GM18867 (cell line): ENCODE measurements around the gene CABLES1.
A peak's percentile ranks its signal among the peaks of the same experiment; 100 is the strongest.

Experiments
- ATAC-seq: cut with Tn5 transposase; IDR thresholded peaks from one replicate; pipeline ENCODE4 v1.9.1; 2021; ENCODE audit warnings: mild to moderate bottlenecking, moderate library complexity; ENCODE audit not compliant: unreplicated experiment

Gene CABLES1

DNA sequence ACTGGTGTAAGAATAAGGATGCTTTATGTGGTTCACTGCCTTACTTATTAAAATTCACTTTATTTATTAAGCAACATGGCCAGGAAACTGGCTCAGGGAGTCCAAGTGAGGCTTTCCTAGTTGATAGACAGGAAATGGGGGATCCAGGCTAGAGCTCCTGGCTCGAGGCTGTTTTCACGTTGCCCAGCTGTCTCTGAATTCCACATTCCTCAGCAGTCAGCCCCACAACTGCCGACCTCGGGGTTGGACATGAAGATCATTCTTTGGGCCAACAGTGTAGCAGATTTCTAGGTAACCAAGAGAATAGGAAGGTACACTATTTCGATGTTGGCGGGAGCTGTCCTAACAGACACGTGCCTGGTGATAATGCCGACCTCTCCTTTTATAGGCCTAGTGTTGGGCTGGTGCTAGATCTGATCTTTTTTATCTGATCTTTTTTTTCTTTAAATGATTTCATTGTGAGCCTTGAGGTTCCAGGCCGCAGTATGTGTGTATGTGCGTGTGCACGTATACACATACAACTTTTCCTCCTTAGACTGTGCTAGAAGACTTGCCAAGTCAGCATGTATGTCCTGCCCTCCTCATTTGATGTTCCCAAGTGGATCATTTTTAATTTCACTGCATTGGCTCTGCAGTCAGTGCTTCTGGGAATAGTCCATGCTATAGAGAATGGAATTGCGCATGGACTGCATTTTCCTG lies 103.5 kb downstream of the CABLES1 start:
- ATAC-seq, result no peak

GRCh38 chr18:23239350-23239692 lies 104.0 kb downstream of the CABLES1 start:
- ATAC-seq, result no peak

DNA sequence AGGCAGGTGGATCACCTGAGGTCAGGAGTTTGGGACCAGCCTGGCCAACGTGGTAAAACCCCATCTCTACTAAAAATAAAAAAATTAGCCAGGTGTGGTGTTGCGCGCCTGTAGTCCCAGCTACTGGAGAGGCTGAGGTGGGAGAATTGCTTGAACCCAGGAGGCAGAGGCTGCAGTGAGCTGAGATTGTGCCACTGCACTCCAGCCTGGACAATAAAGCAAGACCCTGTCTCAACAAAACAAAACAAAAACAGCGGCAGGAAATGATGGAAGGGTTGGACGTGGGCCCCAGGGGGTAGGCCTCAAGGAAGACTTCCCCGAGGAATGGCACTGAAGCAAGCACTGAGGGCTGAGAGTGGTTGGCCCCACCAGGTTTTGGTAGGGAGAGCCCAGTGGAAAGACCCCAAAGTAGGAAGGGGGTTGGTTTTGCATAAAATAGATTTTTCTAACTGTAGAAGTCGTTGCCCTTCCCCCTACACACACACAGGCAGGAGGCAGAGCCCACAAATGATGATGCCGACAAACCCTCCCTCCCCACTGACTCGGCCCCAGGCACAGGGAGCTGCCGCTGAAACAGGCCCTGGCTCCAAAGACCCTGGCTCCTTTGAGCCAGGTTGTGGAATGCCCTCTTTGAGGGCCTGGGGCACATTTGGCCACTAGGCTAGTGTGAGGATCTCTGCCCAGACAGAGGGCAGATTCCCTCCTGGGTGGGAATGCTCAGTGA lies 104.8 kb downstream of the CABLES1 start:
- ATAC-seq, result no peak

DNA sequence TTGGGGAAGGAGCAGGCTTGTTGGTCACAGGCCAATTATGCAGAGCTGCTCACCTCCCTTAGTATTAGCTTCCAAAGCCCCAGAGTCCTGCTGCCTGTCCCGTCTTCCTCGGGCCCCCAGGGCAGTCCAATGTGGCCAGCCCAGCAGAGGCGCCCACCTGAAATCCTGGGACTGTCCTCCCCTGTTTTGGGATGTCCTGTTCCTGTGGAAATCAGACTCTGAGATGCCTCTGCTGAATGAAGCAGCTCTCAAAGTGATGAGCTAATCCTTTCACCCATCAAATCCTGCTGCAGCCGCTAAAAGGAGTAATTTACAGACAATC lies 105.3 kb downstream of the CABLES1 start:
- ATAC-seq, result no peak

GRCh38 chr18:23241833-23242496 lies 106.7 kb downstream of the CABLES1 start:
- peak; percentile 95 for ATAC-seq

GRCh38 chr18:23243178-23243577 lies 107.9 kb downstream of the CABLES1 start:
- no peak for ATAC-seq

DNA sequence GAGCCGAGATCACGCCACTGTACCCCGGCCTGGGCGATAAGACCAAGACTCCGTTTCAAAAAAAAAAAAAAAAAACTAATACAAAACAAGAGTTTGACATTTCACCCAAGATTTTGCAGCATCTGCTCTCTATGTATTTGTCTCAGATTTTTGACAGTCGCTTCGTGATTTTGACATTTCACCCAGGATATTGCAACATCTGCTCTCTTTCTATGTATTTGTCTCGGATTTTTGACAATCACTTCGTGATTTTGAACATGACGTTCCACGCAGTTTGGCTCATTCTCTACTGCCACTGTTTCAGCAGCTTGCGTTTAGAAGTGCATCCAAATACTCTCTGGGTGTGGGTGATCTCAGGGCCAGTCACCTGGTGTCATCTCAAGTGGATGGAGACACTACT lies 108.5 kb downstream of the CABLES1 start:
- no peak for ATAC-seq

- ATAC-seq, result no peak
Measured at GRCh38 chr18:23244401-23244800, 109.1 kb downstream of the CABLES1 start.

DNA sequence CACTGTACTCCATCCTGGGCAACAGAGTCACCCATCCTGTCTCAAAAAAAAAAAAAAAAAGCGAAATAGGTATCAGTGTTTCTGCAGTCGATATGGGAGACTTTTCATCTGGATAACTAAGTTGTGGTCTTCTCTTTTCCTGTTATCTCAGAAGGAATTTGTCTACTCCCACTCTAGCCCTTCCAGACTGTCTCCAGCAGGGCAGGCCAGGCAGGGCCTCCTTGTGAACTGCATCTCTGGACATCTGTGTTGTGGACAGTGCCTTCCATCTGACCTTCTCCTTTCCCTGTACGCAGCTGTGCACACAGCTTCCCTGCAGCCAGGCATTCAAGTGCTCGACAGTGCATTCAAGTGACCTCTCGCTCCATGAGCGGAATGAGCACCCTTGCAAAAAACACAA lies 110.2 kb downstream of the CABLES1 start:
- no peak for ATAC-seq

- ATAC-seq, result no peak
Measured at GRCh38 chr18:23247331-23247730, 112.0 kb downstream of the CABLES1 start.

DNA sequence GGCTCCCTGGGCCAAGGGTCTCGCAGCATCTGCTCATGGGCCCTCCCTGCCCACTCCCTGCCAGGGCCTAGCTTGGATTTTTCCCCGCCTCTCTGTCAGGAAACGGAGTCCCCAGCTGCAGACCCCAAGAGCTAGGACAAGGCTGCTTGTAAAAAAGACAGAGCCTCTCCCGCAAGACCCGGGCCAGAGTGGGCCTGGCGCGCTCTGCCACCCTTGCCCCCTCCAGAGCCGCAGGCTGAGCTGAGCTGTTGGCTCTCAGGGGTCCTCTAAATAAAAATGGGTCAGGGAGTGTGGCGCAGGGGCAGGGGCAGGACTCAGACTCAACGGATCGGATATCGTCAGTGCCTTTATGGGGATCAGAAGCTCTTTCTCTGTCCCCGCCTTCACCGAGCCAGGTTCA lies 112.6 kb downstream of the CABLES1 start:
- ATAC-seq, result no peak

- ATAC-seq, result no peak
Measured at GRCh38 chr18:23248826-23249225, 113.5 kb downstream of the CABLES1 start.

GRCh38 chr18:23249348-23249747 lies 114.1 kb downstream of the CABLES1 start:
- ATAC-seq, result no peak

DNA sequence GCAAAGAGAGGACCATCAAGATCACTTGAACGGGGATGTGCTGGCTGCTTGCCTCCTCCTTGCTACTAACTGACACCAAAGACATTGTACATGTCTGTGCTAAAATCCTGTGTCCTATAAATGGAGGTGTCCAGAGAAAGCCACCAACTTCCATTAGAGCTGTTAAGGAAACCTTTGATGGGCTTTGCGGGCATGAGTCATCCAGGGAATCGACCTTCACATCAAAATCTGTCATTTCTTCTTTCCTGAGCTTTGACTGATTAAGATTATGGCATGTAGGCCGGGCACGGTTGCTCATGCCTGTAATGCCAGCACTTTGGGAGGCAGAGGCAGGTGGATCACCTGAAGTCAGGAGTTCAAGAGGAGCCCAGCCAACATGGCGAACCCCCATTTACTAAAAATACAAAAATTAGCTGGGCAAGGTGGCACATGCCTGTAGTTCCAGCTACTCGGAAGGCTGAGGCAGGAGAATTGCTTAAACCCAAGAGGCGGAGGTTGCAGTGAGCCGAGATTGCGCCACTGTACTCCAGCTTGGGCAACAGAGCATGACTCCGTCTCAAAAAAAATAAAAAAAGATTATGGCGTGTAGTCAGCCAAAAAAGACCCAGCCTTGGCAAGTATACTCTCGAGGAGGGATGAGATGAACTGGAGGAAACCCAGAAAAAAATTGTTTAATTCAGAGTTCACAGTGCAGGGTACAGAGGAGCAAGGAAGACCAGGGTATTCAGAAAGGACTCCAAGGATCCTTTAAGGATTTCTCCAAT lies 115.8 kb downstream of the CABLES1 start:
- ATAC-seq, result no peak

GRCh38 chr18:23253630-23254029 lies 118.3 kb downstream of the CABLES1 start:
- ATAC-seq, result no peak

DNA sequence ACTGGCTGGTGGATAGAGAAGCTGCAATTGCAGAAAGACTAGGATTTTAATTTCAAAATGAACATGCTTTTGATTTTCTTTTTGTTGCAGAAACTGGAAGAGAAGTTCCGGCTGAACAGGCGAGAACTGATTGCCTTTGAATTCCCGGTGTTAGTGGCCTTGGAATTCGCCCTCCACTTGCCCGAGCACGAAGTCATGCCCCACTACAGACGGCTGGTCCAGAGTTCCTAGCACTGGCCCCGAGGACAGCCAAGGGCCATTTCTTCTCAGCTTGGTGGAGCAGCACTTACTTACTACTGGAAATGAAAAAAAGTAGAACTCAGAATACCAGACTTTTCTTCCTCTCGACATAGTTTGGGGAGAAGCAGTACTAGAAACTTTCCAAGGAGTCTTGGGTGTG lies 121.9 kb downstream of the CABLES1 start:
- ATAC-seq, result no peak

DNA sequence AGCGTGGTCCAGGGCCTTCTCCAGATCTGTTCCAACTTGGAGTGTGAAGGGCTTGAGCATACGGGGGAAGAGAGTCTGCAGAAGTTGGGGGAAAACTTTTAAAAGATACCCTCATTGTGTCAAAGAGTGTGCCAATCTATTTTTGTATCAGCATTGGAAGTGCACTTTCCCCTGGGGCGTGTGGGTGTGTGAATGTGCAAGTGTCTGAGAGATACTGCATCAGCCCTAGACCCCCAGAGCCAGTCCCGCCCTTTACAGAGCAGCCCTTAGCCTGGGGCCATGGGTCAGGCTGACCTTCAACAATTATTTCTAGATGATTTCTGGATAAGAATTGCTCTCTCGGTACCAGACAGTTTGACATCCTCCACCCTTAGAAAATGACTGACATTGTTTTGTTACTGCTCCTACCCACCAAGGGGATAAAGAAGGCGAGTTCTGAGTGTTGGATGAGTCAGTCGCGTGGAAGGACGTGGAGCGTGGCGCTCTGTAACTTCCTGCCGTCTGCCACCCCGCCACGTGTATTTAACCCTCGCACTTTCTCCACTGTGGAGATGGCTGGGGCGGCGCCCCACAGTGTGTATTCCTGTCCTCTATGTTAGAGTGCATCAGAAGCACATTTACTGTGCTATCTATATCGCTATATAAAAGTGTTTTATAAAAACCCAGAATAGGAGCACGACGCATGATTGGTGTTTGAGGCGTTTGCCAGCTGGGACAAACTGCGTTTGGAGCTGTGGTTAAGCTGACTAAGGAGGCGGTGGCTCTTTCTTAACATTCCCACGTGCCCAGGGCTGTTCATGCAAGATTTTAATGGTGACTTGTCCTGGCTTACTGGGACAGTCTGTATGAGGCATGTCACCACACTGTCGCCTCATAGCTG lies 122.6 kb downstream of the CABLES1 start:
- no peak for ATAC-seq

- no peak for ATAC-seq
Measured at GRCh38 chr18:23258566-23259469, 123.5 kb downstream of the CABLES1 start.
